Endodermal cell (in vitro differentiated cells): ENCODE measurements around the gene TPSD1. TPM values are rescaled to one million over a fixed set of nuclear protein-coding genes. Genes with fewer than 3 reads are reported as not detected.
"Not testable (repeated sequence)": the region's sequence is repeated elsewhere in the genome, so short reads cannot be mapped to it uniquely, and the experiment has no call there.

Experiments used
- DNase-seq: peaks from one replicate; pipeline ENCODE4 v3.0.0-alpha.2; 2017
- H3K27ac ChIP-seq: 2 replicates; pipeline ENCODE4 v1.5.1; 2013; ENCODE audit warnings: mild to moderate bottlenecking, low read depth, low read length, moderate library complexity
- H3K27me3 ChIP-seq: 2 replicates; pipeline ENCODE4 v1.6.1; 2013; ENCODE audit warnings: mild to moderate bottlenecking, low read length, moderate library complexity; ENCODE audit not compliant: insufficient read depth, control insufficient read depth, poor library complexity, severe bottlenecking
- H3K36me3 ChIP-seq: 2 replicates; pipeline ENCODE4 v1.7.0; 2013; ENCODE audit warnings: mild to moderate bottlenecking, low read length, moderate library complexity; ENCODE audit not compliant: control insufficient read depth, insufficient read depth
- H3K4me1 ChIP-seq: one replicate; pipeline ENCODE4 v1.7.0; 2013; ENCODE audit warnings: low read length; ENCODE audit not compliant: control insufficient read depth, insufficient read depth
- H3K4me3 ChIP-seq: 2 replicates; pipeline ENCODE4 v1.5.1; 2013; ENCODE audit warnings: mild to moderate bottlenecking, low read length, moderate library complexity
- H3K9ac ChIP-seq: 2 replicates; pipeline ENCODE4 v1.6.1; 2013; ENCODE audit warnings: mild to moderate bottlenecking, low read length, moderate library complexity; ENCODE audit not compliant: poor library complexity, severe bottlenecking; ENCODE audit errors: extremely low read depth
- H3K9me3 ChIP-seq: 2 replicates; pipeline ENCODE4 v1.6.1; 2013; ENCODE audit warnings: mild to moderate bottlenecking, low read length, moderate library complexity; ENCODE audit not compliant: control insufficient read depth
- H3K27ac Mint-ChIP-seq: 2 replicates; pipeline ENCODE4 v1.8.0; 2020; ENCODE audit warnings: mixed read lengths
- H3K27me3 Mint-ChIP-seq: 2 replicates; pipeline ENCODE4 v1.8.0; 2021; ENCODE audit warnings: mild to moderate bottlenecking, mixed read lengths; ENCODE audit not compliant: insufficient read depth
- H3K36me3 Mint-ChIP-seq: 2 replicates; pipeline ENCODE4 v1.8.0; 2020; ENCODE audit warnings: low read depth, mixed read lengths
- H3K4me1 Mint-ChIP-seq: 2 replicates; pipeline ENCODE4 v1.8.0; 2020; ENCODE audit warnings: mixed read lengths
- H3K4me3 Mint-ChIP-seq: 2 replicates; pipeline ENCODE4 v1.8.0; 2020; ENCODE audit warnings: mild to moderate bottlenecking, moderate library complexity, mixed read lengths
- H3K9me3 Mint-ChIP-seq: 2 replicates; pipeline ENCODE4 v1.8.0; 2020; ENCODE audit warnings: mild to moderate bottlenecking, mixed read lengths
- WGBS, 2 experiments: methylation state at CpG; one replicate each; pipeline versions ENCODE4 v1.1.5 to v1.1.7; 2013; ENCODE audit warnings: missing lambda C conversion rate in 2 of 2, mixed read lengths in 1 of 2; ENCODE audit not compliant: insufficient coverage in 1 of 2, insufficient read length in 1 of 2; 5-methylcytosine and 5-hydroxymethylcytosine counted together
- total RNA-seq, 2 donors: library from RNA; stranded (reverse); fragmentation: NEBNext Ultra II Directional in 1 of 2; extraction: Animal tissue kit (Norgen Biotek cat#: 25700) in 1 of 2; gene quantifications; 2 replicates in 1 of 2; 3 replicates in 1 of 2; pipeline ENCODE4 v1.2.1, GENCODE V29; 2021
- TF ChIP-seq, protein P1 (sequence below): fragments of 200-600 bp; sonication (generic); conservative IDR thresholded peaks from 2 replicates; pipeline ENCODE4 v1.5.0; 2021; ENCODE audit warnings: antibody characterized with exemption, mild to moderate bottlenecking

TPSD1 gene
- total RNA-seq, 2 donors from 2014 or later, result not detected

DNA sequence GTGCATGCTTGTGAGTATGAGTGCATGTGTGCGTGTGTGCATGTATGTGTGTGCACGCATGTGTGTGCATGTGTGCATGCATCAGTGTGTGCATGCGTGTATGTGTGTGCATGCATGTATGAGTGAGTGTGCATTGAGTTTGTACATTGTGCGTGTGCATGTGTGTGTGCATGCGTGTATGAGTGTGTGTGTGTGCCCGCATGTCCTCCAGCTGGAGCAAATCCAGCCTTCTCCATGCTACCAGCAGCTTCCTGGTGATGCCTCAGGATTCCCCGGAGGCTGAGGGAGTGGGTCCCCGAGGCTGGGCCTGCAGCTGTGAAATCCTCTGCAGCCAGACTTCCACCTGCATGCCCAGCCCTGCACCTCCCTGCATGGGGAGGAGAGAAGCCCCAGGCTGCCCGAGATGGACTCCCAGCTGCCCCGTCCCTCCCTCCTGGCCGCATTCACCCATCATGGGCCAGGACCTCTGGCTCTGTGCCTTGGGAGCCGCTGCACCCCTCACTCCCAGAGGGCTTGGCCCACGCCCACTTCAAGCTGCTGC lies 9.3 kb downstream of the TPSD1 start:
- 90 to 94% methylated on average over 8 to 13 of the region's 13 CpGs for WGBS, 2 experiments
- no peaks in the 10 kb centered on the region for H3K36me3 ChIP-seq
- no peaks in the 10 kb centered on the region for H3K4me1 ChIP-seq
- H3K27me3 ChIP-seq, result peaks cover 19% of the 10 kb centered on the region
- Mint-ChIP-seq H3K9me3 (peaks cover 7% of the 10 kb centered on the region), H3K36me3 (no peaks in the 10 kb centered on the region), H3K27me3 (peaks cover 5% of the 10 kb centered on the region), H3K4me3 (no peak overlapping the region), H3K27ac (no peak overlapping the region), H3K4me1 (no peaks in the 10 kb centered on the region)
- H3K9me3 ChIP-seq, result no peaks in the 10 kb centered on the region
- H3K9ac ChIP-seq, result no peak overlapping the region
- no peak for DNase-seq
- TF ChIP-seq, protein P1, sequence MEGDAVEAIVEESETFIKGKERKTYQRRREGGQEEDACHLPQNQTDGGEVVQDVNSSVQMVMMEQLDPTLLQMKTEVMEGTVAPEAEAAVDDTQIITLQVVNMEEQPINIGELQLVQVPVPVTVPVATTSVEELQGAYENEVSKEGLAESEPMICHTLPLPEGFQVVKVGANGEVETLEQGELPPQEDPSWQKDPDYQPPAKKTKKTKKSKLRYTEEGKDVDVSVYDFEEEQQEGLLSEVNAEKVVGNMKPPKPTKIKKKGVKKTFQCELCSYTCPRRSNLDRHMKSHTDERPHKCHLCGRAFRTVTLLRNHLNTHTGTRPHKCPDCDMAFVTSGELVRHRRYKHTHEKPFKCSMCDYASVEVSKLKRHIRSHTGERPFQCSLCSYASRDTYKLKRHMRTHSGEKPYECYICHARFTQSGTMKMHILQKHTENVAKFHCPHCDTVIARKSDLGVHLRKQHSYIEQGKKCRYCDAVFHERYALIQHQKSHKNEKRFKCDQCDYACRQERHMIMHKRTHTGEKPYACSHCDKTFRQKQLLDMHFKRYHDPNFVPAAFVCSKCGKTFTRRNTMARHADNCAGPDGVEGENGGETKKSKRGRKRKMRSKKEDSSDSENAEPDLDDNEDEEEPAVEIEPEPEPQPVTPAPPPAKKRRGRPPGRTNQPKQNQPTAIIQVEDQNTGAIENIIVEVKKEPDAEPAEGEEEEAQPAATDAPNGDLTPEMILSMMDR, result no peak
- no peak overlapping the region for H3K27ac ChIP-seq
- no peak overlapping the region for H3K4me3 ChIP-seq

DNA sequence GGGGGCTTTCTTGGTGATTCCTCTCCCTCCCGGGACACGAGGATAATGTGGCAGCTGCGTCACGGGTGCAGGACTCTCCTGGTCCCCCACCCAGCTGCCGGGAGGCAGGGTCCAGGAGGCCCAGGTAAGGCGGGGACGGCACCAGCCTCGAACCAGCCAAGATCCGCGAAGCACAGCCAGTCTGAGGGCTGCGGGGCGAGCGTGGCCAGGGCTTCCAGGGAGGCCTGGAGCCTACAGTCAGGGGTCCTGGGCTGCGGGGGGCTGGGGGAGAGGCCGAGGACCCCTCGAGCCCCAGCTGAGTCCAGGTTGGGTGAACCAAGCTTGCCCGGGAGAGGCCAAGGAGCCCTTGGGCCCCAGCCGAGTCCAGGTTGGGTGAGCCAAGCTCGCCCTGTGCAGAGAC lies 10.0 kb downstream of the TPSD1 start:
- H3K4me3 Mint-ChIP-seq, result no peak overlapping the region
- Histone ChIP-seq H3K4me1 (no peaks in the 10 kb centered on the region), H3K27ac (no peak overlapping the region), H3K9me3 (no peaks in the 10 kb centered on the region), H3K36me3 (no peaks in the 10 kb centered on the region), H3K9ac (no peak overlapping the region), H3K4me3 (no peak overlapping the region), H3K27me3 (peaks cover 13% of the 10 kb centered on the region)
- no peaks in the 10 kb centered on the region for H3K4me1 Mint-ChIP-seq
- H3K9me3 Mint-ChIP-seq, result peaks cover 7% of the 10 kb centered on the region
- DNase-seq, result no peak
- 87 to 88% methylated on average over 11 to 19 of the region's 19 CpGs for WGBS, 2 experiments
- H3K36me3 Mint-ChIP-seq, result no peaks in the 10 kb centered on the region
- no peak overlapping the region for H3K27ac Mint-ChIP-seq
- H3K27me3 Mint-ChIP-seq, result peaks cover 5% of the 10 kb centered on the region
- TF ChIP-seq, protein P1, result no peak

DNA sequence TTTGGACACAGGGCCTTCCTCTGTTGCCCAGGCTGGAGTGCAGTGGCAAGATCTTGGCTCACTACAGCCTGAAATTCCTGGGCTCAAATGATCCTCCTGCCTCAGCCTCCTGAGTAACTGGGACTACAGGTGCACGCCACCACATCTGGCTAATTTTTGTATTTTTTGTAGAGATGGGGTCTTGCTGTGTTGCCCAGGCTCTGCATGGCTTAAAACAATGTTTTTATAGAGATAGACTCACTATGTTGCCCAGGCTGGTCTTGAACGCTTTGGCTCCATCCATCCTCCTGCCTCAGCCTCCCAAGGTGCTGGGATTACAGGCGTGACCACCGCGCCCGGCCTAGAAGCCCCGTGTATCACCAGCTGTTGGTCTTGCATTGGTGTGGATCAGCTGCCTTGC lies 13.5 kb downstream of the TPSD1 start:
- not testable (repeated sequence) for DNase-seq, H3K4me1 ChIP-seq, H3K4me3 ChIP-seq, H3K27ac Mint-ChIP-seq, H3K4me3 Mint-ChIP-seq, H3K9me3 ChIP-seq, H3K36me3 ChIP-seq, H3K36me3 Mint-ChIP-seq, H3K9ac ChIP-seq, H3K27me3 Mint-ChIP-seq, H3K9me3 Mint-ChIP-seq, H3K27ac ChIP-seq, H3K4me1 Mint-ChIP-seq
- WGBS, 2 experiments, result 93 to 95% methylated on average over 6 to 7 of the region's 7 CpGs
- peaks cover 13% of the 10 kb centered on the region for H3K27me3 ChIP-seq

DNA sequence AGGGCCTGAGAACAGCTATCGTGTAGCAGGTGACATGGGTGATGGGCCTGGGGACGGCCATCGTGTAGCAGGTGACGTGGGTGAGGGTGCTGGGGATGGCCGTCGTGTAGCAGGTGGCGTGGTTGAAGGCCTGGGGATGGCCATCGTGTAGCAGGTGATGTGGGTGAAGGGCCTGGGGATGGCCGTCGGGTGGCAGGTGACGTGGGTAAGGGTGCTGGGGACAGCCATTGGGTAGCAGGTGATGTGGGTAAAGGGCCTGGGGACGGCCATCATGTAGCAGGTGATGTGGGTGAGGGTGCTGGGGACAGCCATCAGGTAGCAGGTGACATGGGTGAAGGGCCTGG lies 15.5 kb downstream of the TPSD1 start:
- 92 to 96% methylated on average over 5 to 12 of the region's 12 CpGs for WGBS, 2 experiments
- H3K4me1 Mint-ChIP-seq, result no peaks in the 10 kb centered on the region
- no peak overlapping the region for H3K4me3 ChIP-seq
- no peaks in the 10 kb centered on the region for H3K36me3 ChIP-seq
- no peak overlapping the region for H3K27ac Mint-ChIP-seq
- TF ChIP-seq, protein P1, result no peak
- no peaks in the 10 kb centered on the region for H3K9me3 ChIP-seq
- H3K4me3 Mint-ChIP-seq, result no peak overlapping the region
- H3K27me3 Mint-ChIP-seq, result peaks cover 11% of the 10 kb centered on the region
- H3K9me3 Mint-ChIP-seq, result peaks cover 2% of the 10 kb centered on the region
- H3K36me3 Mint-ChIP-seq, result no peaks in the 10 kb centered on the region
- DNase-seq, result no peak
- peaks cover 9% of the 10 kb centered on the region for H3K27me3 ChIP-seq
- no peak overlapping the region for H3K27ac ChIP-seq
- no peaks in the 10 kb centered on the region for H3K4me1 ChIP-seq
- no peak overlapping the region for H3K9ac ChIP-seq

DNA sequence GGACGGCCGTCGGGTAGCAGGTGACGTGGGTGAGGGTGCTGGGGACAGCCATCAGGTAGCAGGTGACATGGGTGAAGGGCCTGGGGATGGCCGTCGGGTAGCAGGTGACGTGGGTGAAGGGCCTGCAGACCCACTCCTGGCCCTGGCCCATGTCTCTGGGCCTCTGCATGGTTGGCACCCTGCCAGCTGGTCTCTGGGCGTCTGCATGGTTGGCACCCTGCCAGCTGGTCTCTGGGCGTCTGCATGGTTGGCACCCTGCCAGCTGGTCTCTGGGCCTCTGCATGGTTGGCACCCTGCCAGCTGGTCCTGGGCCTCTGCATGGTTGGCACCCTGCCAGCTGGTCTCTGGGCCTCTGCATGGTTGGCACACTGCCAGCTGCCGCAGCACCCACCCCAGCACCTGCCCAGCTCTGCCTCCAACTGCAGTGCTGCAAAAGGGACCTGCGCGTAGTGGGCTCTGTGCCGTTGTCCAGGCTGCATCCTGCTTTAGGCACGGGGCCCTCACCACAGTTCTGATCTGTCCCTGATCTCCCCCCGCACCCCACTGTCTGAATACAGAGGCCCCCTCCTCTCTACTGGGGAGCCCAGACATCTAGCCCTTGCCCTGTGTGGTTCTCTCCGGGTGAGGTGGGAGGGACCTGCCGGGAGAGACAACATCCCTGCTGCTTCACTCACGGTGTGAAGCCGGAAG lies 16.0 kb downstream of the TPSD1 start:
- H3K4me1 ChIP-seq, H3K27me3 Mint-ChIP-seq, H3K27ac Mint-ChIP-seq, DNase-seq, H3K27me3 ChIP-seq, H3K4me3 ChIP-seq, H3K4me1 Mint-ChIP-seq, H3K36me3 Mint-ChIP-seq, H3K9ac ChIP-seq, H3K4me3 Mint-ChIP-seq, H3K36me3 ChIP-seq, H3K9me3 ChIP-seq, H3K27ac ChIP-seq, H3K9me3 Mint-ChIP-seq: not testable (repeated sequence)
- WGBS, 2 experiments, result 81 to 88% methylated on average over 12 to 19 of the region's 19 CpGs
